Activated T-cell treated with anti-CD3 and anti-CD28 coated beads, Interleukin-2, amount 50 U/mL, for 24 hours (primary cell): ENCODE data around the gene TUBGCP2.

ENCODE experiments used
- DNase-seq: peaks from one replicate; pipeline ENCODE4 v3.0.0-alpha.2; 2020
- H3K27ac Mint-ChIP-seq: 2 replicates; pipeline ENCODE4 v1.8.0; 2020; ENCODE audit warnings: mild to moderate bottlenecking, mixed read lengths
- H3K27me3 Mint-ChIP-seq: 2 replicates; pipeline ENCODE4 v1.8.0; 2020; ENCODE audit warnings: mixed read lengths
- H3K36me3 Mint-ChIP-seq: 2 replicates; pipeline ENCODE4 v1.8.0; 2020; ENCODE audit warnings: low read depth, mixed read lengths
- H3K4me1 Mint-ChIP-seq: 2 replicates; pipeline ENCODE4 v1.8.0; 2020; ENCODE audit warnings: low read depth, mixed read lengths
- H3K4me3 Mint-ChIP-seq: 2 replicates; pipeline ENCODE4 v1.8.0; 2020; ENCODE audit warnings: mild to moderate bottlenecking, moderate library complexity, mixed read lengths
- H3K9me3 Mint-ChIP-seq: 2 replicates; pipeline ENCODE4 v1.8.0; 2020; ENCODE audit warnings: mixed read lengths

Gene TUBGCP2

GRCh38 chr10:133308421-133309099 is at the start of gene TUBGCP2, which contains the start of gene ZNF511:
TUBGCP2 (minus strand) TSS chr10:133308872; CDS start chr10:133302941, 5,931 bp downstream.
ZNF511 (plus strand) TSS chr10:133308914; CDS start chr10:133308944, 30 bp downstream.
- no peaks in the 10 kb centered on the region for H3K27me3 Mint-ChIP-seq
- H3K27ac Mint-ChIP-seq, result peak within 1 kb of the TSS; percentile 98
- H3K36me3 Mint-ChIP-seq, result peaks cover 69% of the 10 kb centered on the region
- H3K4me1 Mint-ChIP-seq, result peaks cover 44% of the 10 kb centered on the region
- H3K4me3 Mint-ChIP-seq, result peak within 1 kb of the TSS; percentile 96
- no peaks in the 10 kb centered on the region for H3K9me3 Mint-ChIP-seq
- peak; percentile 96 for DNase-seq

GRCh38 chr10:133357285-133358161 is 48.9 kb upstream of the TUBGCP2 start, which contains the start of gene FUOM:
FUOM (minus strand) TSS chr10:133358019; CDS start chr10:133358007, 12 bp downstream.
- peak within 1 kb of the TSS; percentile 88 for H3K4me3 Mint-ChIP-seq
- H3K27me3 Mint-ChIP-seq, result no peaks in the 10 kb centered on the region
- peaks cover 26% of the 10 kb centered on the region for H3K36me3 Mint-ChIP-seq
- H3K9me3 Mint-ChIP-seq, result no peaks in the 10 kb centered on the region
- H3K27ac Mint-ChIP-seq, result peak within 1 kb of the TSS; percentile 83
- peak; percentile 91 for DNase-seq
- peaks cover 16% of the 10 kb centered on the region for H3K4me1 Mint-ChIP-seq

GRCh38 chr10:133356549-133357284 is 48.0 kb upstream of the TUBGCP2 start:
- Mint-ChIP-seq H3K27ac (peak overlapping the region; percentile 79), H3K4me1 (peaks cover 10% of the 10 kb centered on the region), H3K36me3 (peaks cover 18% of the 10 kb centered on the region), H3K4me3 (peak overlapping the region; percentile 88), H3K27me3 (no peaks in the 10 kb centered on the region), H3K9me3 (no peaks in the 10 kb centered on the region)
- DNase-seq, result no peak

DNA sequence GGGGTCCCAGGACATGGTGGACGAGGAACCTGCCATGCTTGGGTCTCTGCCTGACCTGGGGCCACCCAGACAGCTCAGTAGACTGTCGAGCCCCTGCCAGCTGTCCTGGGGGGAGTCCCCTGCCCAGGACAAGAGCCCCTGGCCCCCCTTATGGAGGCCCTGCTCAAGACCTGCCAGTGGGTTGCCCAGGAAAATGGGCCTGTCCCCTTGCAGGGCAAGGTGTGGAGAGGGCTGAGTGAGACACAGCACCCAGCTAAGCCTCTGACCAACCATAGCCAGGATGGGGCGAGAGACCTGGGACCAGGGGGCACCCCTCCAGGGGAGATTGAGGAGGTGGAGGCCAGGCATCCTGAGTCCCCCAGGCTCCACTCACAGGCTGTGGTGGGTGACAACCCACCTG is 47.3 kb upstream of the TUBGCP2 start:
- Mint-ChIP-seq H3K36me3 (peaks cover 13% of the 10 kb centered on the region), H3K27ac (peak overlapping the region; percentile 44), H3K27me3 (no peaks in the 10 kb centered on the region), H3K9me3 (no peaks in the 10 kb centered on the region), H3K4me3 (peak overlapping the region; percentile 88), H3K4me1 (peaks cover 6% of the 10 kb centered on the region)
- DNase-seq, result no peak

- H3K4me3 Mint-ChIP-seq, result no peak overlapping the region
- H3K27ac Mint-ChIP-seq, result no peak overlapping the region
- no peaks in the 10 kb centered on the region for H3K27me3 Mint-ChIP-seq
- DNase-seq, result no peak
- H3K4me1 Mint-ChIP-seq, result peaks cover 6% of the 10 kb centered on the region
- H3K36me3 Mint-ChIP-seq, result peaks cover 13% of the 10 kb centered on the region
- H3K9me3 Mint-ChIP-seq, result no peaks in the 10 kb centered on the region
Measured at GRCh38 chr10:133355266-133355665, 46.6 kb upstream of the TUBGCP2 start.

- Mint-ChIP-seq H3K4me3 (no peak overlapping the region), H3K9me3 (no peaks in the 10 kb centered on the region), H3K27me3 (no peaks in the 10 kb centered on the region), H3K36me3 (peaks cover 13% of the 10 kb centered on the region), H3K4me1 (peaks cover 6% of the 10 kb centered on the region), H3K27ac (no peak overlapping the region)
- no peak for DNase-seq
Measured at GRCh38 chr10:133354672-133355240, 46.1 kb upstream of the TUBGCP2 start.

GRCh38 chr10:133353988-133354605 is 45.4 kb upstream of the TUBGCP2 start:
- Mint-ChIP-seq H3K9me3 (no peaks in the 10 kb centered on the region), H3K4me1 (peaks cover 8% of the 10 kb centered on the region), H3K4me3 (no peak overlapping the region), H3K27ac (no peak overlapping the region), H3K27me3 (peaks cover 3% of the 10 kb centered on the region), H3K36me3 (peaks cover 13% of the 10 kb centered on the region)
- no peak for DNase-seq

DNA sequence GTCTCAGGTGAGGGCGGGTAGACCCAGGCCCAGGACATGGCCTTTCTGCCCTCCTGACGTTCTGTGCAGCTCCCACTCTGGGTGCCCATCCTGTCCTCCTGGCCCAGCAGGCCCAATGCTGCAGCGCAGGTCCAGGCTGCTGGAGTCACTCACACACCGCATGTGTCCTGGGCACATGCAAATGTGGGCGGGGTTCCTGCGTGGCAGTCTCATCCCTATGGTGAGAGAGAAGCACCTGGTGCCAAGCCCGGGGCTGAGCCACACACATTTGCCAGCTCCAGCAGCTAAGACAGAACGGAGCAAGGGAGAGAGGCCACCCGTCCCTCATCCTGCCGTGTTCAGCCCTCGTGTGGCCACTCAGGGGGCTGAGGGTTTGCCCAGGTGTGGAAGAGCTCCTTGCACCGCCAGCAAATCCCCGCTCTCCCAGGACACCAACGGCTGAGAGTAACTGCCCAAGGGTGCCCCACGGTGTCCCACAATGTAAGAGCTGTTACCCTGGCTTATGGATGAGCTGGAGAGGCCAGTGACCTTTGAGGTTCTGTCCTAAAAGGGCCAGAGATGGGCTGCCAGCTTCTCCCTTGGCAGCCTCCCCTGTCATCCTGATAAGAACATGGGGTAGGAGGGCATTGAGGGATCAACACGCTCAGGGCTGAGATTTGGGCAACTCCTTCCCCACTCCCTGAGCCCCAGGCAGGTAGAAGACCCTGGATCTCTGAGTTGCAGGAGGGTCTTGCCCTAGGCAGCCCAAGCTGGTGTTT is 44.7 kb upstream of the TUBGCP2 start:
- Mint-ChIP-seq H3K36me3 (peaks cover 13% of the 10 kb centered on the region), H3K4me1 (peaks cover 10% of the 10 kb centered on the region), H3K27me3 (peaks cover 4% of the 10 kb centered on the region), H3K27ac (no peak overlapping the region), H3K4me3 (no peak overlapping the region), H3K9me3 (no peaks in the 10 kb centered on the region)
- no peak for DNase-seq

DNA sequence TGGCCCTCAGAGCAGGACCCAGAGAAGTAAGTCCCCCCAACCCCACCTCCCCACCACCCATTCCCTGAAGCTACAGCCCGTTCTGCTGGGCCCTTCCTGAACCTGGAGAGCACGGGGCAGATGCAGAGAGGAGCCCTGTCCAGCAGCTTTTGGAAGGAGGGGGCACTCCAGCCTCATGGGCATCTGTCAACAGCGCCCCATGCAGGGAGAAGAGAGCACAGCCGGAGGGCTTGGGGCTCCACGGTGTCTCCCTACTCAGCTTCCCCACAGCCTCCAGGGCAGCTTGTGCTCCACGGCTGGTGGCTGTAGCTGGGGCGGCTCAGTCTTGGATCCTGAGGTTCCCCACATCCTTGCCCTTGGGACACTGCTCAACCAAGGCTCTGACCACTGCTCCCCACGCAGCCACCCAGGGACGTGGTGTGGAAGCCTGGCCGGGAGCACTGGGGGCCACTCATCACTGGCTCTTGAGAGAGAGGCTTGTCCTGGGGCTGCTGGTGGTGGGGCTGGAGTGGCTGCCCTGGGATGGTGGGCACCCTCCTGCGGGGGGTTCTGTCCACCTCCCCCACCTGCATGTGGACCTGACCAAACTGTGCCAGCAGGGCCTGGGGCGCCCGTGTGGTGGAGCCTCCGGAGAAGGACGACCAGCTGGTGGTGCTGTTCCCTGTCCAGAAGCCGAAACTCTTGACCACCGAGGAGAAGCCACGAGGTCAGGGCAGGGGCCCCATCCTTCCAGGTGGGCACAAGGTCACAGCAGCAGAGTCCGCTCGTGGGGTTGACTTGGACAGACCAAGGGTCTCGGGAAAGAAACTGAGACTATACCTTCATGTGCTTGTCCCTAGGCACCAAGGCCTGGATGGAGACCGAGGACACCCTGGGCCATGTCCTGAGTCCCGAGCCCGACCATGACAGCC is 43.0 kb upstream of the TUBGCP2 start:
- Mint-ChIP-seq H3K27ac (no peak overlapping the region), H3K27me3 (peaks cover 8% of the 10 kb centered on the region), H3K4me1 (peaks cover 9% of the 10 kb centered on the region), H3K4me3 (no peak overlapping the region), H3K36me3 (peaks cover 11% of the 10 kb centered on the region), H3K9me3 (no peaks in the 10 kb centered on the region)
- DNase-seq, result no peak

DNA sequence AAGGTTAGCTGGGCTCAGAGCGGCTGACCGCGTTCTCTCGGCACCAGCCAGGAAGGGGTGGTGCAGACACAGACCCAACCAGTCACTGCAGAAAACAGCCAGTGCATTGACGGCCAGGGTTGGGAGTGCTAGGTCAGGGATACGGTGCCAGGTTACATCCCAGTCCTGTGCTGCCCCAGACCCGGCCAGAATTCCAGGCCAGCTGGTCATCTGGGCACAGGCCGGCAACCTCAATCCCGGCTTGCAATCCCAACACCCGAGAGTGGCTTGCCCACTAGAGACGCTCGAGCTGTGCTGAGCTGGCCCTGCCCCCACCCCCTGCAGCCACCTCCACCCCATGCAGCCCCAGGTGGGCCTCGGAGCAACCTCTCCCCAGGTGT is 42.3 kb upstream of the TUBGCP2 start:
- Mint-ChIP-seq H3K4me1 (peaks cover 5% of the 10 kb centered on the region), H3K9me3 (no peaks in the 10 kb centered on the region), H3K27me3 (peaks cover 13% of the 10 kb centered on the region), H3K4me3 (no peak overlapping the region), H3K36me3 (peaks cover 6% of the 10 kb centered on the region), H3K27ac (no peak overlapping the region)
- DNase-seq, result no peak

- Mint-ChIP-seq H3K36me3 (peaks cover 1% of the 10 kb centered on the region), H3K9me3 (no peaks in the 10 kb centered on the region), H3K4me1 (peaks cover 5% of the 10 kb centered on the region), H3K27me3 (peaks cover 18% of the 10 kb centered on the region), H3K4me3 (no peak overlapping the region), H3K27ac (no peak overlapping the region)
- peak; percentile 39 for DNase-seq
Measured at GRCh38 chr10:133350283-133350949, 41.7 kb upstream of the TUBGCP2 start.

- Mint-ChIP-seq H3K27ac (no peak overlapping the region), H3K9me3 (no peaks in the 10 kb centered on the region), H3K27me3 (peaks cover 27% of the 10 kb centered on the region), H3K36me3 (no peaks in the 10 kb centered on the region), H3K4me1 (peaks cover 5% of the 10 kb centered on the region), H3K4me3 (no peak overlapping the region)
- peak; percentile 35 for DNase-seq
Measured at GRCh38 chr10:133349577-133350011, 40.9 kb upstream of the TUBGCP2 start.
